ENCODE results near the gene MAB21L4. TPM values are rescaled to one million over a fixed set of nuclear protein-coding genes. Genes with fewer than 3 reads are reported as not detected.
A peak's percentile ranks its signal among the peaks of the same experiment; 100 is the strongest.

MAB21L4 gene
- total RNA-seq, 1 experiment from 2014 or later, result 69.9 TPM

DNA sequence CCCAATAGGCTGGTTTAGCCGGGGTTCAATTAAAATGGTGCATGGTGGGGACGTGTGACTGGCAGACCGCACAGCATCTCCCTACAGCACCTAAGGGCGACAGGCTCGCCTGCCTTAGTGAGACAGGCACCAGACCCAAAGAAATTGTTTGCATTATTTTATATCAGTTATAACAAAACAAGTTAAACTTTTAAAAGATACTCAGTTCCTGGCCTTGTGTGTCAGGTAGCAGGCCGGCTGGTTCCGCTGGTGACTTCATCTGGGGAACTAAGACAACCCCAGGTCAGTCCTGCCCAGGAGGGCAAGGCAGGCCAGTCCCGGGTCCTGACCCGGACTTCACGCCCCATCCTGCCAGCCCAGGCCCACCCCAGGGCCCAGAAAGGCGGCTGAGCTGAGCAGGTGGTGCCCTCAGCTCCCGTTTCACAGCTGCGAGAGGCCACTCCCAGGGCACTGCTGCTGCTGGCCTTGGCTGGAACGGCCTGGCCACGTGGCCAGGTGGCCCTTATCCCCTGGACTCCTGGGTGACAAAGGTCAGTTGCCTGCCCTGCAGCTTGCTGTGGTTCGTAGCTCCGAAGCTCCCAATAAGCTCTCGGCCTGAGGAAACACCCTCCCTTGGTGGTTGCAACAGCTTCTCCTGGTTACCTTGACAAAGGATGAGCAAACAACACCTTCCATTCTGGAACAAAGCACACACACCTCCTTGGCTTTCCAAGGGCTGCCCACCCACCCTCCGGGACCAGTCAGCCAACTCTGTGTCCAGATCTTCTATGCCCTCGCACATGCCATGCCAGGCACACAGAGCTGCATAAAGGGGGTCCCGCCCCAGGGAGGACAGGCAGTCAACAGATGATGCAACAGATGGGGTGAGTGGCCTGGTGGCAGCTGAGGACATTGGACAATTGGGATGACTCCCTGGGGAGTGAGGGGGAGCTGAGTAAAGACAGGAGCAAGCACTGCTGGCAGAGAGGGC is 38.6 kb downstream of the MAB21L4 start:
- peaks cover 13% of the 10 kb centered on the region for H3K4me1 Mint-ChIP-seq (ENCODE audit: low read depth, unreplicated experiment)
- no peaks in the 10 kb centered on the region for H3K27me3 ChIP-seq (replicated peaks; ENCODE audit: control insufficient read depth, insufficient read depth, low read length)
- no peaks in the 10 kb centered on the region for H3K36me3 Mint-ChIP-seq (ENCODE audit: insufficient read depth, unreplicated experiment)
- H3K27me3 Mint-ChIP-seq (ENCODE audit: insufficient read depth, unreplicated experiment), result no peaks in the 10 kb centered on the region
- CTCF ChIA-PET, result interaction anchor here (0.8 to 1.6 kb wide), 5 partner anchors 17 to 317 kb away, joined by 3 to 9 read pairs (median 3); no protein-coding TSS in a partner anchor
- intact Hi-C loops (cut with micrococcal nuclease; ENCODE audit: unreplicated experiment), result loop anchor here (1.0 to 2.0 kb wide), 2 partner anchors 36 to 45 kb away; no protein-coding TSS in a partner anchor
- POLR2A ChIA-PET, result interaction anchor here (0.5 to 1.3 kb wide), 6 partner anchors 17 to 270 kb away, joined by 3 to 8 read pairs (median 3); partner anchors contain the start of gene MAB21L4
- no peak overlapping the region for H3K4me3 ChIP-seq (ENCODE audit: low read depth, low read length)
- peaks cover 25% of the 10 kb centered on the region for H3K4me1 ChIP-seq
- H3K36me3 ChIP-seq (ENCODE audit: control insufficient read depth, insufficient read depth, low read length), result no peaks in the 10 kb centered on the region
- BruUV-seq (replicated peaks), result TSS peak; percentile 27
- no peaks in the 10 kb centered on the region for H3K9me3 ChIP-seq
- DNase-seq, result peak; percentile 81
- TF ChIP-seq, protein P1, sequence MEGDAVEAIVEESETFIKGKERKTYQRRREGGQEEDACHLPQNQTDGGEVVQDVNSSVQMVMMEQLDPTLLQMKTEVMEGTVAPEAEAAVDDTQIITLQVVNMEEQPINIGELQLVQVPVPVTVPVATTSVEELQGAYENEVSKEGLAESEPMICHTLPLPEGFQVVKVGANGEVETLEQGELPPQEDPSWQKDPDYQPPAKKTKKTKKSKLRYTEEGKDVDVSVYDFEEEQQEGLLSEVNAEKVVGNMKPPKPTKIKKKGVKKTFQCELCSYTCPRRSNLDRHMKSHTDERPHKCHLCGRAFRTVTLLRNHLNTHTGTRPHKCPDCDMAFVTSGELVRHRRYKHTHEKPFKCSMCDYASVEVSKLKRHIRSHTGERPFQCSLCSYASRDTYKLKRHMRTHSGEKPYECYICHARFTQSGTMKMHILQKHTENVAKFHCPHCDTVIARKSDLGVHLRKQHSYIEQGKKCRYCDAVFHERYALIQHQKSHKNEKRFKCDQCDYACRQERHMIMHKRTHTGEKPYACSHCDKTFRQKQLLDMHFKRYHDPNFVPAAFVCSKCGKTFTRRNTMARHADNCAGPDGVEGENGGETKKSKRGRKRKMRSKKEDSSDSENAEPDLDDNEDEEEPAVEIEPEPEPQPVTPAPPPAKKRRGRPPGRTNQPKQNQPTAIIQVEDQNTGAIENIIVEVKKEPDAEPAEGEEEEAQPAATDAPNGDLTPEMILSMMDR (IDR thresholded peaks at IDR 0.05; ENCODE audit: insufficient read depth in 1 of 2, low read depth in 1 of 2, low read length in 1 of 2, severe bottlenecking in 1 of 2, unreplicated experiment in 1 of 2), result no peak
- H3K4me3 Mint-ChIP-seq (ENCODE audit: unreplicated experiment), result no peak overlapping the region
- no peaks in the 10 kb centered on the region for H3K9me3 Mint-ChIP-seq (ENCODE audit: unreplicated experiment)
- H3K27ac Mint-ChIP-seq (ENCODE audit: unreplicated experiment), result peak overlapping the region; percentile 89

- Mint-ChIP-seq H3K4me1 (ENCODE audit: low read depth, unreplicated experiment) (peaks cover 9% of the 10 kb centered on the region), H3K36me3 (ENCODE audit: insufficient read depth, unreplicated experiment) (no peaks in the 10 kb centered on the region), H3K27me3 (ENCODE audit: insufficient read depth, unreplicated experiment) (no peaks in the 10 kb centered on the region), H3K27ac (ENCODE audit: unreplicated experiment) (no peak overlapping the region), H3K9me3 (ENCODE audit: unreplicated experiment) (no peaks in the 10 kb centered on the region), H3K4me3 (ENCODE audit: unreplicated experiment) (no peak overlapping the region)
- Histone ChIP-seq H3K4me3 (ENCODE audit: low read depth, low read length) (no peak overlapping the region), H3K4me1 (peaks cover 17% of the 10 kb centered on the region), H3K9me3 (no peaks in the 10 kb centered on the region), H3K36me3 (ENCODE audit: control insufficient read depth, insufficient read depth, low read length) (no peaks in the 10 kb centered on the region), H3K27me3 (replicated peaks; ENCODE audit: control insufficient read depth, insufficient read depth, low read length) (no peaks in the 10 kb centered on the region)
- intact Hi-C loops (cut with micrococcal nuclease; ENCODE audit: unreplicated experiment), result loop anchor here (2.0 kb wide), 1 partner anchor 46 kb away; no protein-coding TSS in a partner anchor
- CTCF ChIA-PET, result interaction anchor here (1.1 to 1.6 kb wide), 3 partner anchors 16 to 58 kb away, joined by 3 to 9 read pairs (median 7); no protein-coding TSS in a partner anchor
- peak in 1 of 2 experiments; percentile 34 for DNase-seq
- no TSS peak for BruUV-seq (replicated peaks)
- TF ChIP-seq, protein P1 (IDR thresholded peaks at IDR 0.05; ENCODE audit: insufficient read depth in 1 of 2, low read depth in 1 of 2, low read length in 1 of 2, severe bottlenecking in 1 of 2, unreplicated experiment in 1 of 2), result peak in 1 of 2 experiments; percentile 29
- POLR2A ChIA-PET, result interaction anchor here (0.7 to 1.3 kb wide), 3 partner anchors 18 to 41 kb away, joined by 3 to 8 read pairs (median 4); partner anchors contain the start of gene MAB21L4
Measured at GRCh38 chr2:240856151-240856980, 39.6 kb downstream of the MAB21L4 start.

GRCh38 chr2:240855670-240856069 is 40.3 kb downstream of the MAB21L4 start:
- Histone ChIP-seq H3K9me3 (no peaks in the 10 kb centered on the region), H3K27me3 (replicated peaks; ENCODE audit: control insufficient read depth, insufficient read depth, low read length) (no peaks in the 10 kb centered on the region), H3K4me3 (ENCODE audit: low read depth, low read length) (no peak overlapping the region), H3K4me1 (peaks cover 13% of the 10 kb centered on the region), H3K36me3 (ENCODE audit: control insufficient read depth, insufficient read depth, low read length) (no peaks in the 10 kb centered on the region)
- Mint-ChIP-seq H3K27me3 (ENCODE audit: insufficient read depth, unreplicated experiment) (no peaks in the 10 kb centered on the region), H3K4me3 (ENCODE audit: unreplicated experiment) (no peak overlapping the region), H3K36me3 (ENCODE audit: insufficient read depth, unreplicated experiment) (no peaks in the 10 kb centered on the region), H3K9me3 (ENCODE audit: unreplicated experiment) (no peaks in the 10 kb centered on the region), H3K4me1 (ENCODE audit: low read depth, unreplicated experiment) (peaks cover 2% of the 10 kb centered on the region), H3K27ac (ENCODE audit: unreplicated experiment) (no peak overlapping the region)
- intact Hi-C loops (cut with micrococcal nuclease; ENCODE audit: unreplicated experiment), result loop anchor here (2.0 kb wide), 1 partner anchor 47 kb away; no protein-coding TSS in a partner anchor
- POLR2A ChIA-PET, result no interaction called here
- CTCF ChIA-PET, result no interaction called here
- BruUV-seq (replicated peaks), result no TSS peak
- no peak for DNase-seq
- TF ChIP-seq, protein P1 (IDR thresholded peaks at IDR 0.05; ENCODE audit: insufficient read depth in 1 of 2, low read depth in 1 of 2, low read length in 1 of 2, severe bottlenecking in 1 of 2, unreplicated experiment in 1 of 2), result no peak

Measured in Caco-2 (cell line).